Measurements from ENCODE around the gene KLHDC9. TPM values are rescaled to one million over a fixed set of nuclear protein-coding genes. Genes with fewer than 3 reads are reported as not detected.

KLHDC9 gene
- total RNA-seq, 1 donor from 2014 or later = 3.2 TPM

DNA sequence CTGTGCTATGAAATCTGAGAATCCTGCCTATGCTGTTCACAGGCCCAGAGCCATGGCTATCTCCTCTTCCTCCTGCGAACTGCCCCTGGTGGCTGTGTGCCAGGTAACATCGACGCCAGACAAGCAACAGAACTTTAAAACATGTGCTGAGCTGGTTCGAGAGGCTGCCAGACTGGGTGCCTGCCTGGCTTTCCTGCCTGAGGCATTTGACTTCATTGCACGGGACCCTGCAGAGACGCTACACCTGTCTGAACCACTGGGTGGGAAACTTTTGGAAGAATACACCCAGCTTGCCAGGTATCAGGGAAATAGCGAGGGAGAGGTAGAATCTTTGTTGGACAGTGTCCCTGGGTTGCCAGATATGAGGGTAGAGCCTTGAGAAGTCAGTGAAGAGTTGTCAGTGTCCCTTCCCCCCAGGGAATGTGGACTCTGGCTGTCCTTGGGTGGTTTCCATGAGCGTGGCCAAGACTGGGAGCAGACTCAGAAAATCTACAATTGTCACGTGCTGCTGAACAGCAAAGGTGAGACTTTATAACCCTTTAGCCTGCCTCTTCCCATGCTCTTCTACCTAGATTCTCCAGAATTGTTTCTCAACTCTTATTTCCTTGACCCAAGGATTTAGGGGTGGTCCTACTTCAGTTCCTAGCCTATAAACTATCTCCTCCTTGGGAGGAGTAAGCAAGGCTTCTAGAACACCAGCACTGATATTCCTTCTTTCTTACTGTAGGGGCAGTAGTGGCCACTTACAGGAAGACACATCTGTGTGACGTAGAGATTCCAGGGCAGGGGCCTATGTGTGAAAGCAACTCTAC, 21.1 kb downstream of the KLHDC9 start:
- H3K36me3 ChIP-seq = peaks cover 46% of the 10 kb centered on the region
- no peaks in the 10 kb centered on the region for H3K27me3 ChIP-seq
- H3K27ac ChIP-seq = peak overlapping the region; percentile 94
- TF ChIP-seq, protein P1, sequence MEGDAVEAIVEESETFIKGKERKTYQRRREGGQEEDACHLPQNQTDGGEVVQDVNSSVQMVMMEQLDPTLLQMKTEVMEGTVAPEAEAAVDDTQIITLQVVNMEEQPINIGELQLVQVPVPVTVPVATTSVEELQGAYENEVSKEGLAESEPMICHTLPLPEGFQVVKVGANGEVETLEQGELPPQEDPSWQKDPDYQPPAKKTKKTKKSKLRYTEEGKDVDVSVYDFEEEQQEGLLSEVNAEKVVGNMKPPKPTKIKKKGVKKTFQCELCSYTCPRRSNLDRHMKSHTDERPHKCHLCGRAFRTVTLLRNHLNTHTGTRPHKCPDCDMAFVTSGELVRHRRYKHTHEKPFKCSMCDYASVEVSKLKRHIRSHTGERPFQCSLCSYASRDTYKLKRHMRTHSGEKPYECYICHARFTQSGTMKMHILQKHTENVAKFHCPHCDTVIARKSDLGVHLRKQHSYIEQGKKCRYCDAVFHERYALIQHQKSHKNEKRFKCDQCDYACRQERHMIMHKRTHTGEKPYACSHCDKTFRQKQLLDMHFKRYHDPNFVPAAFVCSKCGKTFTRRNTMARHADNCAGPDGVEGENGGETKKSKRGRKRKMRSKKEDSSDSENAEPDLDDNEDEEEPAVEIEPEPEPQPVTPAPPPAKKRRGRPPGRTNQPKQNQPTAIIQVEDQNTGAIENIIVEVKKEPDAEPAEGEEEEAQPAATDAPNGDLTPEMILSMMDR (IDR thresholded peaks at IDR 0.05) = peak; percentile 35
- ATAC-seq = peak; percentile 43
- H3K9me3 ChIP-seq = no peaks in the 10 kb centered on the region
- H3K4me3 ChIP-seq = peak overlapping the region; percentile 100
- intact Hi-C loops (cut with DNase I) = no loop called here
- no peak for DNase-seq
- peaks cover 48% of the 10 kb centered on the region for H3K4me1 ChIP-seq

DNA sequence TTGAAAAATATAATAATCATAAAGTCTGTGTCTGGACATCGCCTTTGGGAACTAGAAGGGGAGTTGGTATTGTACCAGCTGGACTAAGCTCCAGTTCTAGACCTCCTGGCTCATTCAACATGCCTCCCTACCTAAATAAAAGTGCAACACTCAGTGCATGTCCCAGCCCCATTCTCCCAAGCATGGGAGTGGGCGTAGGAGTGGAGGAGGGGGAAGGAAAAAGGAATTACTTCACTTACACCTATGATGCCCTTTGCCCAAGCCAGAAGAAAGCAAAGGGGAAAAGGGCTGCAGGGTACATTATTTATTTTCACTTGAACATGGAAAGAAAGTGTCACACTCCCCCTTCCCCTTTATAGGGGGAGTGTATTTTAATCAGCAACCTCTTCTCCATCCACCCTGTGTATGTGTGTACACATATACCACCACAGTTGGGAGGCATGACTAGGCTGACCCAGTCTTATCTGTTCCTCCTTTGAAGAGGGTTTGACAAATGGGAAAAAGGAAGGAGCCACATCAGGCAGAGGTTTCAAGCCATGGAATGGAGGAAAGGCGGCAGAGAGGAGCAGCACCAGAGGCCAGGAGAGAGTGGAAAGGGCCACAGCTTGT, 23.0 kb downstream of the KLHDC9 start:
- no peak for DNase-seq
- H3K9me3 ChIP-seq = no peaks in the 10 kb centered on the region
- TF ChIP-seq, protein P1 (IDR thresholded peaks at IDR 0.05) = no peak
- no peaks in the 10 kb centered on the region for H3K27me3 ChIP-seq
- no peak overlapping the region for H3K4me3 ChIP-seq
- peak overlapping the region; percentile 36 for H3K27ac ChIP-seq
- peaks cover 36% of the 10 kb centered on the region for H3K4me1 ChIP-seq
- intact Hi-C loops (cut with DNase I) = no loop called here
- H3K36me3 ChIP-seq = peaks cover 64% of the 10 kb centered on the region
- no peak for ATAC-seq

DNA sequence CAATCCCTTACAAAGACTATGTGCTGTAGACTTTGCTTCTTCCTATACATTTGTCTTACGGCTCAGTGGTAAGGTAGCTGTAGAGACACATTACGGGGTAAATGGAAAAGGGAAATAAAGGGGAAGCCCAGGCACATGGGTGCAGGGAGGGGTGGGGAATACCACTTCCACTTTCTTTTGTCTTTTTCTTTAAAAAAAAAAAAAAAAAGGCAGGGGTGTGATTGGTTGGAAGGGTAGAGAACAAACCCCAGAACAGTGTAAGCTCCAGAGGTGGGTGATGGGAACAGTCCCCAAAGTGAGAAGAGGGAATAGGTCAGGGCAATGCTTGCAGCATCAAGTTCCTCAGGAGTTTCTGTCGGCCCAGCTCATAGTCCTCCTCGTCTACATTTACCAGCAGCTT, 23.7 kb downstream of the KLHDC9 start:
- Histone ChIP-seq H3K36me3 (peaks cover 69% of the 10 kb centered on the region), H3K27me3 (no peaks in the 10 kb centered on the region), H3K9me3 (no peaks in the 10 kb centered on the region), H3K4me1 (peaks cover 32% of the 10 kb centered on the region), H3K4me3 (no peak overlapping the region), H3K27ac (no peak overlapping the region)
- DNase-seq (no peak), ATAC-seq (peak; percentile 30)
- TF ChIP-seq, protein P1 (IDR thresholded peaks at IDR 0.05) = no peak
- intact Hi-C loops (cut with DNase I) = no loop called here

DNA sequence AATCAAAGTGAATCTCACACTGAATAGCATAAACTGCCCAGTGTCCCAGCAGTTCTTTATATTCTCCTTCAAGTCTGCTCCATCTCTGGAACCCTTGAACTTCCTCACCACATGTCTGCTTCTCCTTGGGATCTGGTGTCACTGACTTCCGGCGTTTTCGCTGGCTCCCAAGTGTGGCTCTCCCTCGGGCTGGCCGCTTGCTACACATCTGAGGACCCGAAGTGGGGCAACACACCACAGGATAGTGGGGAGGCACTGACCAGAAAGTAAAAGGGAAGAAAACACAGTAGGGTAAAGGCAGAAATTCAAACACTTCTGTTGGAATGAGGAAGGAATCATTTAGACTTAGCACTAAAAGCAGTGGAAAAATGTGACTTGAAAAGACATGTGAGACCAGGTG, 24.8 kb downstream of the KLHDC9 start:
- ATAC-seq = peak; percentile 21
- peak; percentile 69 for DNase-seq
- Histone ChIP-seq H3K36me3 (peaks cover 81% of the 10 kb centered on the region), H3K9me3 (no peaks in the 10 kb centered on the region), H3K4me1 (peaks cover 38% of the 10 kb centered on the region), H3K27me3 (no peaks in the 10 kb centered on the region), H3K27ac (no peak overlapping the region), H3K4me3 (no peak overlapping the region)
- intact Hi-C loops (cut with DNase I) = no loop called here
- TF ChIP-seq, protein P1 (IDR thresholded peaks at IDR 0.05) = no peak

DNA sequence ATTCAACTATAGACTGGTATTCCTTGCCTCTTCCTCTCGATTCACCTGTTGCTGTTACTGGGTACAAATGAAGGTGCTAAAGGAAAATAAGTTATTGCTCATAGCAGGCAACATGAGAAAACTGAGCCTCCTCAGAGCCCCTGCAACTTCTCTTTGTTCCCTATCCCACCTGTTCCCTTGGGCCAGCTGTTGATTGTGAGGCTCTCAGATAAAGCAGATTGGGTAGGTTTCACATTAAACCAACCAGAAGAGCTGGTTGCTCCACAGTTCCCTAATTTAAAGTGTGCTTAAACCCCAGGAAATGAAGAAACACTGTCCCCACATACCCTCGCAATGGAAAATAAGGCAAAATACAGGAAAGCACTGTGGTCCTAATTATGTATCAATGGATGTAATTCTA, 29.5 kb downstream of the KLHDC9 start:
- intact Hi-C loops (cut with DNase I) = no loop called here
- H3K27ac ChIP-seq = peak overlapping the region; percentile 36
- ATAC-seq (no peak), DNase-seq (no peak)
- no peak overlapping the region for H3K4me3 ChIP-seq
- TF ChIP-seq, protein P1 (IDR thresholded peaks at IDR 0.05) = no peak
- H3K9me3 ChIP-seq = no peaks in the 10 kb centered on the region
- H3K4me1 ChIP-seq = peaks cover 44% of the 10 kb centered on the region
- no peaks in the 10 kb centered on the region for H3K27me3 ChIP-seq
- peaks cover 67% of the 10 kb centered on the region for H3K36me3 ChIP-seq

Measured in upper lobe of right lung (tissue), 1 donor.